Measurements from ENCODE around the gene SLC39A8.

- TF ChIP-seq EZH2 (IDR thresholded peaks at IDR 0.05; ENCODE audit: insufficient read depth, poor library complexity, severe bottlenecking): no peak
- TF ChIP-seq EZH2phosphoT487 (IDR thresholded peaks at IDR 0.05; ENCODE audit: insufficient read depth, low read depth): no peak
Measured at GRCh38 chr4:102334624-102335023, 10.7 kb downstream of the SLC39A8 start.
